IMR-90 (cell line): Measurements from ENCODE around the gene SRSF4. TPM values are rescaled to one million over a fixed set of nuclear protein-coding genes. Genes with fewer than 3 reads are reported as not detected.

Source experiments
- ATAC-seq: fragments of 200-7000 bp; cut with Tn5 transposase; 2 replicates; pipeline ENCODE4 v1.9.1; 2020; ENCODE audit warnings: low read depth, mild to moderate bottlenecking, moderate library complexity
- BruUV-seq: library from RNA; stranded (reverse); fragments of 400-500 nt; replicated peaks from 2 replicates; lab custom pipeline; 2021; lab: Mats Ljungman, UMichigan
- CTCF ChIA-PET: fragments of 300-600 bp; formaldehyde crosslinking; extraction: SDS; loops from one replicate; lab custom pipeline; 2021; ENCODE audit warnings: antibody characterized with exemption; lab: Yijun Ruan, JAX
- POLR2A ChIA-PET: fragments of 300-600 bp; sonication (Branson Sonifier 250); formaldehyde crosslinking; loops from one replicate; lab custom pipeline; 2022; ENCODE audit warnings: antibody characterized with exemption; ENCODE audit not compliant: unreplicated experiment; lab: Charles Lee
- DNase-seq: peaks from one replicate; pipeline ENCODE4 v3.0.0; 2013
- H2AFZ ChIP-seq: replicated peaks from 2 replicates; pipeline ENCODE3; 2013; ENCODE audit warnings: low read length, mild to moderate bottlenecking; ENCODE audit not compliant: poor library complexity
- H2AK5ac ChIP-seq: 2 replicates; pipeline ENCODE4 v1.6.1; 2013; ENCODE audit warnings: low read depth, low read length, inconsistent platforms
- H2AK9ac ChIP-seq: replicated peaks from 2 replicates; pipeline ENCODE3; 2013; ENCODE audit warnings: mild to moderate bottlenecking, low read depth, low read length, moderate library complexity; ENCODE audit not compliant: poor library complexity
- H2BK120ac ChIP-seq: 2 replicates; pipeline ENCODE4 v1.6.1; 2013; ENCODE audit warnings: low read depth, low read length, inconsistent platforms
- H2BK15ac ChIP-seq: 3 replicates; pipeline ENCODE4 v1.6.1; 2013; ENCODE audit warnings: low read depth, low read length, inconsistent platforms
- H2BK20ac ChIP-seq: 2 replicates; pipeline ENCODE4 v1.6.1; 2013; ENCODE audit warnings: low read depth, mild to moderate bottlenecking, inconsistent platforms, low read length, moderate library complexity
- H2BK5ac ChIP-seq: 2 replicates; pipeline ENCODE4 v1.6.1; 2013; ENCODE audit warnings: mild to moderate bottlenecking, low read depth, low read length, inconsistent platforms; ENCODE audit not compliant: poor library complexity, severe bottlenecking
- H3K14ac ChIP-seq: replicated peaks from 2 replicates; pipeline ENCODE4 v1.6.1; 2013; ENCODE audit warnings: low read depth, low read length, inconsistent platforms
- H3K18ac ChIP-seq: 2 replicates; pipeline ENCODE4 v1.6.1; 2013; ENCODE audit warnings: low read depth, low read length, control low read depth
- H3K23ac ChIP-seq: 2 replicates; pipeline ENCODE4 v1.6.1; 2013; ENCODE audit warnings: low read depth, low read length, inconsistent platforms
- H3K27ac ChIP-seq: 2 replicates; pipeline ENCODE4 v1.5.1; 2013; ENCODE audit warnings: mild to moderate bottlenecking, control low read depth, low read length; ENCODE audit not compliant: insufficient read depth
- H3K27me3 ChIP-seq: 2 replicates; pipeline ENCODE4 v1.6.1; 2013; ENCODE audit warnings: low read length; ENCODE audit not compliant: control insufficient read depth, insufficient read depth
- H3K36me3 ChIP-seq: 2 replicates; pipeline ENCODE4 v1.6.1; 2013; ENCODE audit warnings: low read length, mixed read lengths; ENCODE audit not compliant: control insufficient read depth, insufficient read depth
- H3K4ac ChIP-seq: 2 replicates; pipeline ENCODE4 v1.6.1; 2013; ENCODE audit warnings: low read depth, low read length, inconsistent platforms
- H3K4me1 ChIP-seq: 2 replicates; pipeline ENCODE4 v1.6.1; 2013; ENCODE audit warnings: low read length, mixed read lengths; ENCODE audit not compliant: control insufficient read depth, insufficient read depth
- H3K4me2 ChIP-seq: 2 replicates; pipeline ENCODE4 v1.6.1; 2013; ENCODE audit warnings: low read depth, mild to moderate bottlenecking, control low read depth, low read length, moderate library complexity
- H3K4me3 ChIP-seq: 2 replicates; pipeline ENCODE4 v1.5.1; 2013; ENCODE audit warnings: low read depth, mild to moderate bottlenecking, control low read depth, low read length, moderate library complexity; ENCODE audit not compliant: insufficient read depth
- H3K56ac ChIP-seq: 2 replicates; pipeline ENCODE4 v1.6.1; 2013; ENCODE audit warnings: low read length, inconsistent platforms; ENCODE audit not compliant: insufficient read depth; ENCODE audit errors: extremely low read depth
- H3K79me1 ChIP-seq, 2 experiments: 2 replicates each; pipeline ENCODE4 v1.6.1; 2013; ENCODE audit warnings: low read length in 2 of 2, inconsistent platforms in 1 of 2, low read depth in 1 of 2
- H3K9ac ChIP-seq: 2 replicates; pipeline ENCODE4 v1.6.1; 2013; ENCODE audit warnings: low read depth, low read length, control low read depth
- H3K9me1 ChIP-seq: 2 replicates; pipeline ENCODE4 v1.6.1; 2013; ENCODE audit warnings: low read length, inconsistent platforms; ENCODE audit not compliant: insufficient read depth
- H3K9me3 ChIP-seq: 2 replicates; pipeline ENCODE4 v1.6.1; 2013; ENCODE audit warnings: low read length; ENCODE audit not compliant: control insufficient read depth, insufficient read depth
- H4K20me1 ChIP-seq: 2 replicates; pipeline ENCODE4 v1.6.1; 2013; ENCODE audit warnings: low read length, inconsistent platforms; ENCODE audit not compliant: insufficient read depth
- H4K5ac ChIP-seq: 2 replicates; pipeline ENCODE4 v1.6.1; 2013; ENCODE audit warnings: mild to moderate bottlenecking, low read depth, low read length, control low read depth
- H4K8ac ChIP-seq, 2 experiments: 2 replicates each; pipeline ENCODE4 v1.6.1; 2013; ENCODE audit warnings: low read depth in 2 of 2, low read length in 2 of 2, control low read depth in 1 of 2, inconsistent platforms in 1 of 2
- H4K91ac ChIP-seq: 2 replicates; pipeline ENCODE4 v1.6.1; 2013; ENCODE audit warnings: low read depth, low read length, inconsistent platforms; ENCODE audit not compliant: insufficient read depth
- CTCF ChIP-seq: conservative IDR thresholded peaks from 2 replicates; pipeline ENCODE4 v1.5.1; 2012; ENCODE audit warnings: mild to moderate bottlenecking, low read depth, low read length, improper control_type of control experiment
- ELK1 ChIP-seq: fragments of 150-350 bp; IDR thresholded peaks from 2 replicates; pipeline ENCODE4 v1.6.1; 2016; ENCODE audit warnings: low read depth, mild to moderate bottlenecking, low read length, moderate library complexity, borderline replicate concordance
- FOS ChIP-seq: fragments of 150-350 bp; IDR thresholded peaks from 2 replicates; pipeline ENCODE4 v1.6.1; 2016; ENCODE audit warnings: low read depth, low read length
- MAFK ChIP-seq: IDR thresholded peaks from 2 replicates; pipeline ENCODE4 v1.6.1; 2012; ENCODE audit warnings: low read depth, low read length, improper control_type of control experiment
- MXI1 ChIP-seq: IDR thresholded peaks from 2 replicates; pipeline ENCODE4 v1.6.1; 2012; ENCODE audit warnings: low read depth, mild to moderate bottlenecking, low read length, moderate library complexity, borderline replicate concordance
- NFE2L2 ChIP-seq: fragments of 150-350 bp; IDR thresholded peaks from 2 replicates; pipeline ENCODE4 v1.6.1; 2016; ENCODE audit warnings: low read depth, mild to moderate bottlenecking, low read length
- RFX5 ChIP-seq: IDR thresholded peaks from 2 replicates; pipeline ENCODE4 v1.8.0; 2012; ENCODE audit warnings: low read depth, mild to moderate bottlenecking, low read length, moderate library complexity
- SMC3 ChIP-seq: fragments of 150-350 bp; IDR thresholded peaks from 2 replicates; pipeline ENCODE4 v1.6.1; 2016; ENCODE audit warnings: low read depth, mild to moderate bottlenecking, antibody characterized with exemption, low read length, moderate library complexity
- USF2 ChIP-seq: fragments of 150-350 bp; IDR thresholded peaks from 2 replicates; pipeline ENCODE4 v1.6.1; 2017; ENCODE audit warnings: mild to moderate bottlenecking, antibody characterized with exemption, low read length, low read depth
- WGBS, 2 experiments: methylation state at CpG; one replicate each; pipeline versions ENCODE4 v1.1.5 to v1.1.7; 2013; ENCODE audit warnings: missing lambda C conversion rate in 2 of 2; ENCODE audit not compliant: insufficient read length in 1 of 2; ENCODE audit errors: extremely low coverage in 2 of 2; 5-methylcytosine and 5-hydroxymethylcytosine counted together
- dilution Hi-C: fragments of 300-500 bp; cut with HindIII; formaldehyde crosslinking; loops from one replicate; pipeline ENCODE4 v1.14.3; 2018; ENCODE audit warnings: low sequenced_read_pairs; ENCODE audit not compliant: unreplicated experiment
- in situ Hi-C: fragments of 300-500 bp; cut with MboI; formaldehyde crosslinking; loops from 3 replicates; pipeline ENCODE4 v1.14.3; 2019; ENCODE audit warnings: low sequenced_read_pairs, inconsistent platforms, mixed read lengths
- intact Hi-C: fragments of 100-400 bp; cut with micrococcal nuclease; formaldehyde crosslinking; loops from 2 replicates; pipeline ENCODE4 v1.10.0; 2022
- polyA plus RNA-seq, 3 experiments: library from polyadenylated mRNA; depleted of rRNA; stranded (reverse); fragments of >200 nt; gene quantifications; 2 replicates each; pipeline ENCODE4 v1.2.3, GENCODE V29; 2012; ENCODE audit warnings: low replicate concordance in 1 of 3
- total RNA-seq: library from RNA; depleted of rRNA; stranded (reverse); fragments of >200 nt; gene quantifications from 2 replicates; pipeline ENCODE4 v1.2.3, GENCODE V29; 2012

The SRSF4 gene
- total and polyA plus RNA-seq, 2 of the 4 experiments (the other 2 are of a cell fraction) = 20.8 to 48.5 TPM

GRCh38 chr1:29145739-29146437 is 35.8 kb downstream of the SRSF4 start (continued):
- no peak for TF ChIP-seq CTCF

- Histone ChIP-seq H4K5ac (no peak overlapping the region), H2AK5ac (no peak overlapping the region), H2BK5ac (no peak overlapping the region), H3K9me1 (peaks cover 8% of the 10 kb centered on the region), H3K4me1 (peaks cover 10% of the 10 kb centered on the region), H4K8ac (no peak overlapping the region), H3K9me3 (no peaks in the 10 kb centered on the region), H3K4me3 (no peak overlapping the region), H3K79me1 (peaks cover 5 to 36% of the 10 kb centered on the region in 2 experiments; a peak in 3 of 4 replicates), H2BK15ac (no peak overlapping the region), H3K56ac (no peak overlapping the region), H3K9ac (no peak overlapping the region), H3K4ac (no peak overlapping the region), H3K27ac (no peak overlapping the region), H2AFZ (no peak overlapping the region), H4K91ac (no peak overlapping the region), H2AK9ac (no peak overlapping the region), H3K27me3 (no peaks in the 10 kb centered on the region), H3K36me3 (peaks cover 24% of the 10 kb centered on the region), H3K14ac (no peak overlapping the region), H2BK120ac (no peak overlapping the region), H3K18ac (no peak overlapping the region), H3K23ac (no peak overlapping the region), H2BK20ac (no peak overlapping the region), H3K4me2 (no peak overlapping the region), H4K20me1 (peaks cover 18% of the 10 kb centered on the region)
- dilution Hi-C loops (no loop called here), intact Hi-C loops (no loop called here), in situ Hi-C loops (no loop called here)
- ATAC-seq (no peak), DNase-seq (no peak)
- CTCF ChIA-PET = no interaction called here
- POLR2A ChIA-PET = no interaction called here
- BruUV-seq = no TSS peak
- no CpG with 5 or more reads among the region's 2 CpGs for WGBS, 2 experiments
- no peak for TF ChIP-seq NFE2L2
- no peak for TF ChIP-seq ELK1
- no peak for TF ChIP-seq FOS
- no peak for TF ChIP-seq CTCF
- no peak for TF ChIP-seq RFX5
- TF ChIP-seq USF2 = no peak
- no peak for TF ChIP-seq MXI1
- no peak for TF ChIP-seq SMC3
- TF ChIP-seq MAFK = no peak
Observed at GRCh38 chr1:29144178-29144577, 37.5 kb downstream of the SRSF4 start.
